ENCODE results near the gene LAMB4.

Gene LAMB4

DNA sequence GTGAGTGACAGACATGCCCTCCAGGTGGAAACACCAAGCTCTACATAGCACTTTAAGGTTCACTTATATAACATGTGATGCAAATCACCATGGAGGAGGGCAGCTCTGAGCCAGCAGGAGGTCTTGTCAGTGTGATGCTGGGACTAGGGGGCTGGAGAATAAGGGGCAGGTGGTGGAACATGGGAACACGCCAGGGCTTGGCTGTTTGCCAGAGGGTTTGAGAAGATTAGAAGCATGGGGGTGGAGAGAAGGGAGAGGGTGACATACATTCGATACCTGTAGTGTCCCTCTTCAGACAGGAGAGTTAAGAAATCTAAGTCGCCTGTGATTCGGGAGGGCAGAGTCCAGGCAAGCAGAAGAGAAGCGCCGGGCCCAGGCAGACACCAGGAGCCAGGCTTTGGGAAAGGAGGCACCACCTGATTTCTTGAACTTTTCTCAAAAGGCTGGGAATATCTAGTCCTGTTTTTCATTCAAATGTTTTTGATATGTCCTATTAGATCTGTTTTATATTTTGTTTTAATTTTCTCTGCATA lies 16.9 kb upstream of the LAMB4 start:
- H3K4me1 ChIP-seq (ENCODE audit: control insufficient read depth in 1 of 2, insufficient read depth in 1 of 2, low read depth in 1 of 2, low read length in 1 of 2): peaks cover 5 to 13% of the 10 kb centered on the region in 2 experiments
- peaks cover 27% of the 10 kb centered on the region for H3K27me3 ChIP-seq
- H3K27ac ChIP-seq: no peak overlapping the region
- H3K4me3 ChIP-seq (ENCODE audit: low read depth in 1 of 2, low read length in 1 of 2): no peak overlapping the region
- TF ChIP-seq CTCF (IDR thresholded peaks at IDR 0.05): no peak
- no peaks in the 10 kb centered on the region for H3K9me3 ChIP-seq
- H3K36me3 ChIP-seq: no peaks in the 10 kb centered on the region

DNA sequence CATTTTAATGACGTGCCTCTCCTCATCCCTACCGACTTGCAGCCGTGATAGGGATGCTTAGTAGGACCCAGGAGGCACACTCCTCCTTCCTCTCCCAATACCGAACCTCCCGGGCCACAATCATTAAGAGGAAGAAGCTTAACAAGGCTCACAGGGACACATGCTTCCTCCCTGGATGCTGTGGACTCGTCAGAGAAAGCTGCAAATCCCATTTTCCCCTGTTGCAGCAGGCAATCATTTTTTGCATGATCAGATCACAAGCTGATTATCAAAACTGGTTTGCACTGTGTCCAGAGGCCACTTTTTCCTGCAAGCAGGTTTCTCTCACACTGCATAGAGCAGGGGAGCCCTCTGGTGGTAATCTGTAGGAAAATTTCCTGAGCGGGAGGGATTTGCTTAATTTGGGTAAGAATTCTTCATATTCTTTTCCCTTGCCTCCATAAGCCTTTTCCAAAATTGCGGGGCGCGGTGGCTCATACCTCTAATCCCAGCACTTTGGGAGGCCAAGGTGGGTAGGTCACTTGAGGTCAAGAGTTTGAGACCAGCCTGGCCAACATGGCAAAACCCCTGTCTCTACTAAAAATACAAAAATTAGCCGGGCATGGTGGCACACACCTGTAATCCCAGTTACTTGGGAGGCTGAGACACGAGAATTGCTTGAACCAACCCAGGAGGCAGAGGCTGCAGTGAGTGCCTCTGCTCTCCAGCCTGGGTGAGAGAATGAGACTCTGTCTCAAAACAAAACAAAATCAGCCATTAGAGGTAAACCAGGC lies 16.1 kb upstream of the LAMB4 start:
- Histone ChIP-seq H3K36me3 (no peaks in the 10 kb centered on the region), H3K4me3 (ENCODE audit: low read depth in 1 of 2, low read length in 1 of 2) (no peak overlapping the region), H3K27ac (no peak overlapping the region), H3K27me3 (peaks cover 21% of the 10 kb centered on the region), H3K9me3 (no peaks in the 10 kb centered on the region), H3K4me1 (ENCODE audit: control insufficient read depth in 1 of 2, insufficient read depth in 1 of 2, low read depth in 1 of 2, low read length in 1 of 2) (peaks cover 5 to 13% of the 10 kb centered on the region in 2 experiments)
- TF ChIP-seq CTCF (IDR thresholded peaks at IDR 0.05): peak; percentile 49

- H3K27me3 ChIP-seq: peaks cover 12% of the 10 kb centered on the region
- no peak overlapping the region for H3K4me3 ChIP-seq (ENCODE audit: low read depth in 1 of 2, low read length in 1 of 2)
- no peaks in the 10 kb centered on the region for H3K9me3 ChIP-seq
These were observed 15.2 kb upstream of the LAMB4 start for GRCh38 chr7:108145401-108145800.

DNA sequence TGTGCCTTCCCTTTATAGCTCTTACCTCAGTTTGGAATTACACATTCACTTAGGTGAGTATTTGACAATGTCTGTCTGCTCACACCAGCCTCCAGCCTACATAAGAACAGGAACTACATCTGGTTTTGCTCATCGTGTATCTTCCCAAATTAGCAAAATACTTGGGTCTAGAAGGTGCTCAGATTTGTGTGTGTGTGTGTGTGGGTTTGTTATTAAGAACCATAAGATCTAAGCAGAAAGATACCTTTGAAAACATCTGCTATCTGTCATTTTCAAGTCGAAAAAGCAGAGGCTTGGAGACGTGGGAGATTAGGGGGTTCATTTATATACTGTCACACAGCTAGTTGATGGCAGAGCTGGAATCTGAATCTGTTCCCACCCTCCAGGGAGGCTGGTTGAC lies 14.8 kb upstream of the LAMB4 start:
- Histone ChIP-seq H3K9me3 (no peaks in the 10 kb centered on the region), H3K36me3 (no peaks in the 10 kb centered on the region), H3K27me3 (peaks cover 10% of the 10 kb centered on the region), H3K4me3 (ENCODE audit: low read depth in 1 of 2, low read length in 1 of 2) (no peak overlapping the region), H3K4me1 (ENCODE audit: control insufficient read depth in 1 of 2, insufficient read depth in 1 of 2, low read depth in 1 of 2, low read length in 1 of 2) (peaks cover 5 to 13% of the 10 kb centered on the region in 2 experiments), H3K27ac (no peak overlapping the region)
- no peak for TF ChIP-seq CTCF (IDR thresholded peaks at IDR 0.05)

More at GRCh38 chr7:108145401-108145800, 15.2 kb upstream of the LAMB4 start:
- H3K4me1 ChIP-seq (ENCODE audit: control insufficient read depth in 1 of 2, insufficient read depth in 1 of 2, low read depth in 1 of 2, low read length in 1 of 2): peaks cover 5 to 13% of the 10 kb centered on the region in 2 experiments
- H3K36me3 ChIP-seq: no peaks in the 10 kb centered on the region
- TF ChIP-seq CTCF (IDR thresholded peaks at IDR 0.05): no peak
- no peak overlapping the region for H3K27ac ChIP-seq

DNA sequence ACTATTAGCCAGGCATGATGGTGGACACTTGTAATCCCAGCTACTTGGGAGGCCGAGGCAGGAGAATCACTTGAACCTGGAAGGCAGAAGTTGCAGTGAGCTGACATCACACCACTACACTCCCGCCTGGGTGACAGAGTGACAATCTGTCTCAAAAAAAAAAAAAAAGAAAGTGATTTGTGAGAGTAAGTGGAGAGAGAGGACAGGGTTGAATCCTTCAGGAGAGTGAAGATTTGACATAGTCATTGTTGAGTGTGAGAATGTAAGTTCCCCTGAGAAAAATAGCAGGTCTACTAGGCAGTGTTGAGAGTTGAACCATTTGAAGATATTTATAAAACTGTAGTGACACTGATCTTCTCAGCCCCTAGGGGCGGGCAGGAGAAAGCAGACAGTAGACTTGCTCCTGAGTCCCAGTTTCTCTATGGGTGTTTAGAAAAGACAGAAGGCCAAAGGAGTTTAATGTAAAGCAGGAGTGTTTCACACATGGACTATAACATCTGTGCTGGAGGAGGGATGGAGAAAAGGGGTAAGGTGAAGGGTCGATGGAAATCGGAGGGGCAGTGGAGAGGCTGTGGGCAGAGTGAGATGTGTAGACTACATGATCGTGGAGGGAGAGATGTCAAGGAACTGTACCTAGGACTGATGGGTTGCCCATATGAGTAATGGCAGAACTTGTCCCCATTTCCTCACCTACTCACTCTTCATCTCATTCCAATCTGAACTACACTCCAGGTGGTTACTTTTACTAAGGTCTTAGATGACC lies 13.7 kb upstream of the LAMB4 start:
- H3K36me3 ChIP-seq: no peaks in the 10 kb centered on the region
- no peak overlapping the region for H3K4me3 ChIP-seq (ENCODE audit: low read depth in 1 of 2, low read length in 1 of 2)
- H3K9me3 ChIP-seq: no peaks in the 10 kb centered on the region
- TF ChIP-seq CTCF (IDR thresholded peaks at IDR 0.05): no peak
- H3K4me1 ChIP-seq (ENCODE audit: control insufficient read depth in 1 of 2, insufficient read depth in 1 of 2, low read depth in 1 of 2, low read length in 1 of 2): peaks cover 5 to 13% of the 10 kb centered on the region in 2 experiments
- H3K27ac ChIP-seq: no peak overlapping the region
- H3K27me3 ChIP-seq: peaks cover 10% of the 10 kb centered on the region

Data from neutrophil (primary cell).